Activated naive CD4-positive, alpha-beta T cell treated with anti-CD3 and anti-CD28 coated beads for 36 hours (primary cell): ENCODE data around the gene CMIP. TPM values are rescaled to one million over a fixed set of nuclear protein-coding genes. Genes with fewer than 3 reads are reported as not detected.

Source experiments
- CTCF ChIA-PET: fragments of 350-600 bp; sonication (Branson Sonifier 250); formaldehyde crosslinking; loops from one replicate; lab custom pipeline; 2021; ENCODE audit warnings: antibody characterized with exemption; lab: Charles Lee
- DNase-seq: peaks from one replicate; pipeline ENCODE4 v3.0.0-alpha.2; 2020
- H3K27ac Mint-ChIP-seq: one replicate; pipeline ENCODE4 v1.8.0; 2021; ENCODE audit warnings: mild to moderate bottlenecking, mixed read lengths
- H3K27me3 Mint-ChIP-seq: one replicate; pipeline ENCODE4 v1.8.0; 2021; ENCODE audit warnings: low read depth, mixed read lengths
- H3K36me3 Mint-ChIP-seq: one replicate; pipeline ENCODE4 v1.8.0; 2021; ENCODE audit warnings: low read depth, mixed read lengths
- H3K4me1 Mint-ChIP-seq: one replicate; pipeline ENCODE4 v1.8.0; 2021; ENCODE audit warnings: low read depth, mixed read lengths
- H3K4me3 Mint-ChIP-seq: one replicate; pipeline ENCODE4 v1.8.0; 2021; ENCODE audit warnings: mild to moderate bottlenecking, moderate library complexity, mixed read lengths
- H3K9me3 Mint-ChIP-seq: one replicate; pipeline ENCODE4 v1.8.0; 2021; ENCODE audit warnings: mixed read lengths
- intact Hi-C: fragments of 100-400 bp; cut with micrococcal nuclease; formaldehyde crosslinking; loops from one replicate; pipeline ENCODE4 v1.15.1; 2023
- total RNA-seq, 2 experiments: library from RNA; stranded (reverse); gene quantifications; one replicate each; pipeline ENCODE4 v1.2.3, GENCODE V29; 2021

CMIP gene
- total RNA-seq, 2 experiments from 2014 or later = 28.6 to 28.8 TPM

DNA sequence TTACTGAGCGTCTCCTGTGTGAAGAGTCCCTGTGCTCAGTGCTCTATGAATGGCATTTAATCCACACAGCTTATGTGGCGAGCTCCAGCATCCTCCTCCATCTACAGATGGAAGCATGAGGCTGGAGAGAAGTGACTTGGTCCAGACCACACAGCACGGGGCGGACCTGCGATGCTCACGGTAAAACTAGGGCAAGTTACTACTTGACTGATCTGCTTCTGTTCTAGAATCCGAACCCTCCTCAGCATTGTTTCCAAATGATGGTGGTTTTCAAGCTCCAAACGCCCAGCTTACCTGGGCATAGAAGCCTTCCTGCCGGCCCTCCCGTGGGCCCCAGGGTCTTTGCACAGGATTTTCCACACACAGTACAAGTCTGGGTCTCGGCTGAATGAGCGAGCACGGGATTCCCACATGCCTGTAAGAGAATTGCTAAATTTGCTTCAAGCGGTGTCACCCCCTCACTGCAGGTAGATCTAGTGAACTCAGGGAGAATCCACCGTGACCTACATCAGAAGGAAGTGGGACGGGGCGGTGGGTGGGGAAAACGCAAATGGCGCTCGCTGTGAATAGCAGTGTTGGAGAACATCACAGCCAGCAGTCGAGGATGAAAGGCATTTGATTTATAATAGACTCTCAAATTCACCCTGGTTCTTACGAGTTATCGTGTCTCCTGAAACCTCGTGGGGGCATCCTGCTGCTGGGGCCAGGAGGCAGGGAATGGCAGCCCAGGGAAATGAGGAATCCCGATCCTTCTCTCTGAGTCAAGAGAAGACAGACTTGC is 101.1 kb downstream of the CMIP start:
- H3K27me3 Mint-ChIP-seq = no peaks in the 10 kb centered on the region
- no peak overlapping the region for H3K27ac Mint-ChIP-seq
- H3K4me3 Mint-ChIP-seq = no peak overlapping the region
- no peaks in the 10 kb centered on the region for H3K36me3 Mint-ChIP-seq
- intact Hi-C loops = no loop called here
- CTCF ChIA-PET = no interaction called here
- no peak for DNase-seq
- peaks cover 38% of the 10 kb centered on the region for H3K4me1 Mint-ChIP-seq
- H3K9me3 Mint-ChIP-seq = no peaks in the 10 kb centered on the region

DNA sequence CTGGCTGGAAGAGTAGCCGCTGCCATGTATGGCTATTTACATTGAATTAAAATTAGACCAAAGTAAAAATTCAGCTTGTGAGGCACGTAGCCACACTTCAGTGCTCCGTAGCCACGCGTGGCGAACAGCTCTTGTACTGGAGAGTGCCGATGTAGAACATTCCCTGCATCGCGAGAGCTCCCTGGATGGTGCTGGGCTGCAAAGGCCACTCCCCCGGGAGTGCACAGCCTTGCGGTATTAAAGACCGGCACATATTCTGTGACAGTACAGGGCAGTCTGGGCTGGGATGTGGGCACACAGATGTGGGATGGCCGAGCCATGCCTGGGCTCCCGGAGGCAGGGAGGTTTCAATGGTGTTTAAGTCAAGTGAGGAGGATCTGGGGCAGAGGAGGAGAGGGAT is 102.2 kb downstream of the CMIP start:
- Mint-ChIP-seq H3K4me3 (no peak overlapping the region), H3K9me3 (no peaks in the 10 kb centered on the region), H3K36me3 (no peaks in the 10 kb centered on the region), H3K27me3 (no peaks in the 10 kb centered on the region), H3K4me1 (peaks cover 49% of the 10 kb centered on the region), H3K27ac (no peak overlapping the region)
- CTCF ChIA-PET = no interaction called here
- intact Hi-C loops = no loop called here
- DNase-seq = no peak

DNA sequence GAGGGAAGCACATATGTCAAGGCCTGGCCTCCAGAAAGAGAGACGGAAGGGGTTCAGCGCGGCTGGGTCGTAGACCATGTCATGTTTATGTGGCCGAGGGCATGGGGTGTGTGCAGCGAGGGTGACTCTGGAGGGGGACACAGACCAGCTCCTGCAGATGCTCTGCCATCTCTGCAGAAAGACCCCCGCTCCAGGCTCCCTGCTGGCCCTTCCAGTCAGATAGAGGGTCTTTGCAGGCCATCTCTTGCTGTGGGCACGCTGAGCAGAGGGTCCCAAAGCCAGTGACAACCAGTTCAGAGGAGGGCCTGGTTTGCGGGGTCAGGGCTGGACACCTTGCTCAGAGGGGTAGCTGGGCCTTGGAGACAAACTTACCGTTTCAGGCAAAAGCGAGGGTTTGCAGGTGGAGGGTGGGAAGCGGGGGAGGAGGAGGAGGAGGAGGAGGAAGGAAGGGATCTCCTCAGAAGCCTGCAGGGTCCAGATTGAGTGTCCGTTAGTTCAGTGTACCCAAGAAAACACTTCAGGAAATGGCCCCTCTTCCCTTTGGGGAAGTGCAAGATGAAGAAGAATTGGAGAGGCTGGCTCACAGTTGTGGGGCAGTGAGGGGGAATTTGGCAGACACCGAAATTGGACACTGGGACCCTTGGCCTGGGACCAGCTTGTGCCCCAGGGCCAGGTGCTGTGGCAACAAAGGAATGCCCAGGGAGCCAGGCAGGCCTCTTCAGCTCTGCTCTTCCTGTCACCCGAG is 102.8 kb downstream of the CMIP start:
- intact Hi-C loops = no loop called here
- no peak overlapping the region for H3K4me3 Mint-ChIP-seq
- no peak overlapping the region for H3K27ac Mint-ChIP-seq
- no peak for DNase-seq
- H3K9me3 Mint-ChIP-seq = no peaks in the 10 kb centered on the region
- H3K36me3 Mint-ChIP-seq = no peaks in the 10 kb centered on the region
- H3K4me1 Mint-ChIP-seq = peaks cover 49% of the 10 kb centered on the region
- H3K27me3 Mint-ChIP-seq = no peaks in the 10 kb centered on the region
- CTCF ChIA-PET = no interaction called here

DNA sequence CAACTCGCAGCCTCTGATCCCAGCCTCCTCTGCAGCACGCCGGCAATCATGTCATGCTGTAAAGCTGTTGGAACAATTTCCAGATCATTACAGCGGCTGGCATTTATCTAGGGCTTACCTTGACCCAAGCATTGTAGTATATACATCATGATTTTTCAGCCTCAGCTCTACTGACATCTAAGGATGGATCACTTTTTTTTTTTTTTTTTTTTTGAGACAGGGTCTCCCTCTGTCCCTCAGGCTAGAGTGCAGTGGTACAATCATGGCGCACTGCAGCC is 103.3 kb downstream of the CMIP start:
- intact Hi-C loops = no loop called here
- no peak for DNase-seq
- Mint-ChIP-seq H3K27ac (no peak overlapping the region), H3K36me3 (peaks cover 1% of the 10 kb centered on the region), H3K27me3 (no peaks in the 10 kb centered on the region), H3K4me1 (peaks cover 49% of the 10 kb centered on the region), H3K9me3 (no peaks in the 10 kb centered on the region), H3K4me3 (no peak overlapping the region)
- CTCF ChIA-PET = interaction anchor here (0.6 kb wide), 1 partner anchor 385 kb away, joined by 4 read pairs; no protein-coding TSS in a partner anchor

DNA sequence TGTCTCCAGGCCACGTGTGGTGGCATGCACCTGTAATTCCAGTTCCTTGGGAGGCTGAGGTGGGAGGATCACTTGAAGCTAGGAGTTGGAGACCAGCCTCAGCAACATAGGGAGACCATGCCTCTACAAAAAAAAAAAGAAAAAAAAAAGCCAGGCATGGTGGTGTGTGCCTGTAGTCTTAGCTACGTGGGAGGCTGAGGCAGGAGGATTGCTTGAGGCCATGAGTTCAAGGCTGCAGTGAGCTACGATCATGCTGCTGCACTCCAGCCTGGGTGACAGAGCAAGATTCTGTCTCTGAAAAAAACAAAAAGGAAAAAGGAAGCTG is 103.9 kb downstream of the CMIP start:
- no peak overlapping the region for H3K27ac Mint-ChIP-seq
- peaks cover 1% of the 10 kb centered on the region for H3K36me3 Mint-ChIP-seq
- H3K4me1 Mint-ChIP-seq = peaks cover 50% of the 10 kb centered on the region
- no peaks in the 10 kb centered on the region for H3K27me3 Mint-ChIP-seq
- peaks cover under 1% of the 10 kb centered on the region for H3K9me3 Mint-ChIP-seq
- intact Hi-C loops = no loop called here
- no peak overlapping the region for H3K4me3 Mint-ChIP-seq
- DNase-seq = no peak
- CTCF ChIA-PET = interaction anchor here (0.6 kb wide), 2 partner anchors 146 to 384 kb away, joined by 4 read pairs; no protein-coding TSS in a partner anchor

DNA sequence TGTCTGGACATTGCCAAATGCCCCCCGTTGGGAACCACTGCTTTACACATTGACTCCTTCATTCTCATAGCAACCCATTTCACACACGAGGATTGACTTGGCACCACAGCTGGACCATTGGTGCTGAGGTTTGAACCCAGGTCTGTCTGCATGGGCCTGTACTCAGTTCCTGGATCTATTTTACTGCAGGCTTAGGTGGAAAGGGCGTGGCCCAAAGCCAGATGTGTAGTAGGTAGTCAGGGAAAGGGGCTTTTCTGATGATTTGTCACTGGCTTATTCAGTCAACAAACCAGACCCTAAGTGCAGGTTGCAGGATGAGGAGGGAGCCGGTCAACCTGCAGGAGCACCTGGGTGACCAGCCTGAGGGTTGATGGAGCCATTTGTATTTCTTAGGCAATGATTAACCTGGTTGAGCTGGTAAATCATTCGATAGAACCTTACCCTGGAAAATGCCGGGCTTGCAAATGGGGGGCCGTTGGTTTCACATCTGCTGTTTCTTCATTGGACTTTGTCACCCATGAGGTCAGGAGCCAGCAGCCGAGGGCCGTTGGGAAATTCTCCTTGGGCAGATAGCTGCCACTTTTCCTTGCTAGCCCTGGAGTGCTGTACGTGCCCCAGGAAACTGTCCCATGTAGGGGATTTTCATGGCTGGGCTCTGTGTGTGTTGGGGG is 104.4 kb downstream of the CMIP start:
- Mint-ChIP-seq H3K4me3 (no peak overlapping the region), H3K9me3 (peaks cover 2% of the 10 kb centered on the region), H3K27ac (no peak overlapping the region), H3K4me1 (peaks cover 49% of the 10 kb centered on the region), H3K36me3 (peaks cover 1% of the 10 kb centered on the region), H3K27me3 (no peaks in the 10 kb centered on the region)
- DNase-seq = no peak
- CTCF ChIA-PET = interaction anchor here (0.6 kb wide), 1 partner anchor 146 kb away, joined by 4 read pairs; no protein-coding TSS in a partner anchor
- intact Hi-C loops = no loop called here

DNA sequence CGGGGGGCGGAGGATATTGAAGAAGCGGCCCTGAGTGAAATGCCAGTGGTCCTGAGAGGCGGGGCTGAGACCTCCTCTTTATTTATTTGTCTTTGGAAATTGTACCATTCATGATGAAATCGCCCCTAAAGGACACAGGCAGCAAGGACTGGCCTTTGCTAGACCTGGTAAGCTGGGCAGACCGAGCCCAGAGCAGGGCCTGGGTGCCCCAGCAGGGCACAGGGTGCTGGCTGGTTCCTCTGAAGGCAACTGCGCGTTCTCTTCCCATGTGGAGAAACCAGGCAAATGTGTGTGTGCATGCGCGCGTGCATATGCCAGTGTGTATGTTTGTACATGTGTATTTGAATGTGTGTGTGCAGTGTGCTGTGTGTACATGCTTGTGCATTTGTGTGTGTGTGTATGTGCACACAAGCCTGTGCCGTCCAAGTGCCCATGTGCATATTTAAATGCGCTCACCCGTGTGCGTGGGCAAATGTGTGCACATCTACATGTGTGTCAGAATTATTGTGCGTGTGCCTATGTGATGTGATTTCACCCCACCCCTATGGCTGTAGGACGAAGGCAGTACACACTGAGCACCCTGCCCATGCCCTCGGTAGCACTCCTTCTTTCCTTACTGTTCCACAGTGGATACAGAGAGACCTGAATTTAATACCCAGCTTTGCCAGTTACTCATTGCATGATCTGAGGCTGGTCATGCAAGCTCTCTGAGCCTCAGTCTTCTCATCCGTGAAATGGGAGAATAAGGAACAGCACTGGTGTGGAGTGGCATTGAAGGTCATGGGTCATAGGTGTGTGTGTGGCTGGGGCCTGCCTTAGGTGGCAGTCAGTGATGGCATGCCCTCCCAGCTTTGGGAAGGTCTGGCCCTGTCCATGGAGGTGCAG is 105.2 kb downstream of the CMIP start:
- Mint-ChIP-seq H3K4me1 (peaks cover 48% of the 10 kb centered on the region), H3K27me3 (no peaks in the 10 kb centered on the region), H3K36me3 (peaks cover 1% of the 10 kb centered on the region), H3K27ac (no peak overlapping the region), H3K4me3 (no peak overlapping the region), H3K9me3 (peaks cover 2% of the 10 kb centered on the region)
- DNase-seq = no peak
- CTCF ChIA-PET = no interaction called here
- intact Hi-C loops = no loop called here

DNA sequence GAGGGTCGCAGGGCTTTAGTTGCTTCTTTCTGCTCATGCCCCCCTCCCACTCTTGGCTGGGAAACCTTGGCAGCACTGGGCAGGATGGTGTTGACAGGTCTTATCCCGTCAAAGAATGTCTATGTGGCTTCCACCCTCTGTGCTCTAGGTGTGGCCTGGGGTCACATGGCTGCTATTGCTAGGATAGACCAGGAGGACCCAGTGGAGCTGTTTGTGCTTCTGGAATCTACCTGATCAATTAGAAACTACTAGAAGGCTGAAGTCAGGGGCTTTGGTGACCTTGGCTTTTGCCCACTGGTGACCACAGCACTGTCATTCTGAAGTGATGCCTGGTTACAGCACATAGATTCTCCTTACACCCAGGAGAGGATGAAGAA is 105.8 kb downstream of the CMIP start:
- Mint-ChIP-seq H3K27ac (no peak overlapping the region), H3K36me3 (peaks cover 1% of the 10 kb centered on the region), H3K27me3 (no peaks in the 10 kb centered on the region), H3K4me3 (no peak overlapping the region), H3K9me3 (peaks cover 2% of the 10 kb centered on the region), H3K4me1 (peaks cover 47% of the 10 kb centered on the region)
- CTCF ChIA-PET = no interaction called here
- intact Hi-C loops = no loop called here
- DNase-seq = no peak

DNA sequence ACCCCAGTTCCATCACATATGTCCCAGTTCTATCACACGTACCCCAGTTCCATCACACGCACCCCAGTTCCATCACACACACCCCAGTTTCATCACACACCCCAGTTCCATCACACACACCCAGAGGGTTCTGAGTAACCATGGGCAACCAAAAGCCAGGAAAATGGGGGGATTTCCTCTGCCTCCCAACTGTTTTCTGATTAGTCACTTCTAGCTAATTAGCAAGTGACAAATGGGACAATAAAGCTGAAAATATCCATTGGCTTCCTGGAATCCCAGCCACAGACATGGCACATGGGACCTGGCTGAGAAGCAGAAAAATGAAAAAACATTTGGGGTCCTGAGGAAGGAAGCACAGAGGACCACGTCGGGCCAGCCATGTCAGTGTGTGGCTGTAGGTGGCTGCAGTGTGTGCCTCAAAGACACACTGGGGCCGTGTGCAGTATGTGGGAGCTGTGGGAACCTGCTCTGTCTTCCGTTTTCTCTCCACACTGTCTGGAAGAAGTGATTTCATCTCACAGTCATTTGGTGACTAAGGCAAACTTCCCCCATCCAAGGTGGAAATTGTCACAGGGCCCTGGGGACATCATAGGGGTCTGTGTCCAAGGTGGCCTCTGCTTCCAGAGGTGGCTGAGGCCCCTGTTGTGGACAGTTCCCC is 106.7 kb downstream of the CMIP start:
- peak; percentile 6 for DNase-seq
- Mint-ChIP-seq H3K9me3 (peaks cover 2% of the 10 kb centered on the region), H3K27ac (no peak overlapping the region), H3K36me3 (peaks cover 1% of the 10 kb centered on the region), H3K27me3 (no peaks in the 10 kb centered on the region), H3K4me1 (peaks cover 43% of the 10 kb centered on the region), H3K4me3 (no peak overlapping the region)
- CTCF ChIA-PET = no interaction called here
- intact Hi-C loops = no loop called here

DNA sequence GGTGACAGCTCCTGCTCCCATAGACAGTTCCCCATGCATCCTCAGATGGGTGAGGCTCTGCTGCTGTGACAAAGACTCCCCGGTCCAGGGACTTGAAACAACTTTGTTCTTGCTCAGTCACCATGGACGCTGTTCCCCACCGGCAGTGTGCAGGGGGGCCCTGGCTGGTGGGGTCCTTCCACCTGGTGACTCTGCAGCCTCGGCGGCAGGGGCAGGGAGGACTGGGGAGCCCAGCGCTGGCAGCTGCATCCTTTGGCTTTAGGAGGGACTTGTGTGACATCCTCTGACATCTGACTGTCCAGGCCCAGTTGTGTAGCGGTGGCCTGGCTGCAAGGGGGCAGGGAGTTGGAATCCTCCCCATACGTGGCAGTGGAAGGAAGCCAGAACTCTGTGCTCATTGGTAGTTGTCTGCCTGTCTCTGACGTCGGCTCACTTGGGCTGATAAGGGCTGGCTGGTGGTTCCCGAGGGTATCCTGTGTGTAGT is 107.3 kb downstream of the CMIP start:
- H3K4me1 Mint-ChIP-seq = peaks cover 41% of the 10 kb centered on the region
- no peaks in the 10 kb centered on the region for H3K27me3 Mint-ChIP-seq
- H3K9me3 Mint-ChIP-seq = peaks cover 2% of the 10 kb centered on the region
- H3K27ac Mint-ChIP-seq = no peak overlapping the region
- no peak overlapping the region for H3K4me3 Mint-ChIP-seq
- DNase-seq = no peak
- intact Hi-C loops = no loop called here
- H3K36me3 Mint-ChIP-seq = peaks cover 1% of the 10 kb centered on the region
- CTCF ChIA-PET = no interaction called here

DNA sequence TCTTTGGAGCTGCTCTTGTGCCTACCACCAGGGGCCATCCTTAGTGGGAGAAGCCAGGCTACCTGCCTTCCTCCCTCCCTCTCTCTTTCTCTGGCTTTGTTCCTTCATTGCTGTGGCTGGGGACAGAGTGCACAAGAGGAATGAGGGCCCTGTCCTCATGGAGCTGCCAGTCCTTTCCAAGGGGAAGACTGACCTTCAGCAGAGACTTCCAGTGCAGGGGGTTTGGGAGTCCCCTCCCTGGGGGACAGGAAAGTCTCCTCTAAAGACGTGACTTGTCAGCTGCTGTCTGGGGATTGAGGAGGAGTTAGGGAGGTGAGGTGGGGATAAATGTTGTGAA is 108.1 kb downstream of the CMIP start:
- Mint-ChIP-seq H3K36me3 (peaks cover 1% of the 10 kb centered on the region), H3K4me3 (no peak overlapping the region), H3K9me3 (peaks cover 2% of the 10 kb centered on the region), H3K27ac (no peak overlapping the region), H3K4me1 (peaks cover 38% of the 10 kb centered on the region), H3K27me3 (no peaks in the 10 kb centered on the region)
- CTCF ChIA-PET = no interaction called here
- no peak for DNase-seq
- intact Hi-C loops = no loop called here
